ENCODE measurements around the gene RAPGEFL1. TPM values are rescaled to one million over a fixed set of nuclear protein-coding genes. Genes with fewer than 3 reads are reported as not detected.
"Not testable (repeated sequence)": the region's sequence is repeated elsewhere in the genome, so short reads cannot be mapped to it uniquely, and the experiment has no call there.

RAPGEFL1 gene
- total RNA-seq, 1 donor from 2014 or later = 8.7 TPM

DNA sequence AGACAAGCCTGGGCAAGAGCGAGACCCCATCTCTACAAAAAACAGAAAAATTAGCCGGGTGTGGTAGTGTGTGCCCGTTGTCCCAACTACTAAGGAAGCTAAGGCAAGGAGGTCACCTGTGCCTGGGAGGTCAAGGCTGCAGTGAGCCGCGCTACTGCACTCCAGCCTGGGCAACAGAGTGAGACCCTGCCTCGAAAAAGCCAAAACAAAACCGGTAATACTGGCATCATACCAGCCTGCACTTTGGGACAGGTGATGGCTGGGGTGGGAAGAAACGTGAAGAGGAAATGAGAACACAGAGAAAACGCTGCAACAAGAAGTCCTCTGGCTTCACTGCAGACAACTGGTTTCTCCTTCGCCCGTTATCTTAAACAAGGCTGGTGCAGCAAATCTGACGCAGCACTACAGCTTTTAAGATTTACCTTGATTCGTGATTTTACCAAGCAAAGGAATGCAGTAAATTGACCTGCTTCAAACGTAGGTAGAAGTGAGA is 37.7 kb upstream of the RAPGEFL1 start:
- H3K36me3 ChIP-seq = peaks cover 13 to 31% of the 10 kb centered on the region in 2 donors
- DNase-seq (ENCODE audit: low spot score in 2 of 2) = no peak
- H3K4me3 ChIP-seq = peak overlapping the region; percentile 82 to 97
- H3K27me3 ChIP-seq = no peaks in the 10 kb centered on the region
- no peaks in the 10 kb centered on the region for H3K9me3 ChIP-seq
- peaks cover 14 to 15% of the 10 kb centered on the region in 2 donors for H3K4me1 ChIP-seq
- peak overlapping the region; percentile 91 to 99 for H3K27ac ChIP-seq
- intact Hi-C loops (cut with DNase I) = loop anchor here (1.0 to 10.0 kb wide), 4 partner anchors 16 to 1885 kb away; partner anchors contain the start of gene NKIRAS2
- TF ChIP-seq, protein P1, sequence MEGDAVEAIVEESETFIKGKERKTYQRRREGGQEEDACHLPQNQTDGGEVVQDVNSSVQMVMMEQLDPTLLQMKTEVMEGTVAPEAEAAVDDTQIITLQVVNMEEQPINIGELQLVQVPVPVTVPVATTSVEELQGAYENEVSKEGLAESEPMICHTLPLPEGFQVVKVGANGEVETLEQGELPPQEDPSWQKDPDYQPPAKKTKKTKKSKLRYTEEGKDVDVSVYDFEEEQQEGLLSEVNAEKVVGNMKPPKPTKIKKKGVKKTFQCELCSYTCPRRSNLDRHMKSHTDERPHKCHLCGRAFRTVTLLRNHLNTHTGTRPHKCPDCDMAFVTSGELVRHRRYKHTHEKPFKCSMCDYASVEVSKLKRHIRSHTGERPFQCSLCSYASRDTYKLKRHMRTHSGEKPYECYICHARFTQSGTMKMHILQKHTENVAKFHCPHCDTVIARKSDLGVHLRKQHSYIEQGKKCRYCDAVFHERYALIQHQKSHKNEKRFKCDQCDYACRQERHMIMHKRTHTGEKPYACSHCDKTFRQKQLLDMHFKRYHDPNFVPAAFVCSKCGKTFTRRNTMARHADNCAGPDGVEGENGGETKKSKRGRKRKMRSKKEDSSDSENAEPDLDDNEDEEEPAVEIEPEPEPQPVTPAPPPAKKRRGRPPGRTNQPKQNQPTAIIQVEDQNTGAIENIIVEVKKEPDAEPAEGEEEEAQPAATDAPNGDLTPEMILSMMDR (IDR thresholded peaks at IDR 0.05) = no peak

DNA sequence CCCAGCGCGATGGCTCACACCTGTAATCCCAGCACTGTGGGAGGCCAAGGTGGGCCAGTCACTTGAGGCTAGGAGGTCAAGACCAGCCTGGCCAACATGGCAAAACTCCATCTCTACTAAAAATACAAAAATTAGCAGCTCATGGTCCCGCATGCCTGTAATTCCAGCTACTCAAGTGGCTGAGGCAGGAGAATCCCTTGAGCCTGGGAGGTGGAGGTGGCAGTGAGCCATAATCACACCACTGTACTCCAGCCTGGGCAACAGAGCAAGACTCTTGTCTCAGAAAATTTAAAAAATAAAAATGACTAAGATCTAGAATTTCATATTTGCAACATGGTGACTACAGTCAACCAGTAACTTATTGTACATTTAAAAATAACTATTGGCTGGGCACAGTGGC is 34.1 kb upstream of the RAPGEFL1 start:
- not testable (repeated sequence) for DNase-seq (ENCODE audit: low spot score in 2 of 2); H3K27ac ChIP-seq; H3K9me3 ChIP-seq; H3K27me3 ChIP-seq; H3K4me3 ChIP-seq
- Histone ChIP-seq H3K4me1 (peaks cover 15 to 19% of the 10 kb centered on the region in 2 donors), H3K36me3 (peaks cover 5 to 37% of the 10 kb centered on the region in 2 donors)
- intact Hi-C loops (cut with DNase I) = loop anchor here (10.0 kb wide), 1 partner anchor 1882 kb away; the partner anchor contains the start of gene NKIRAS2

DNA sequence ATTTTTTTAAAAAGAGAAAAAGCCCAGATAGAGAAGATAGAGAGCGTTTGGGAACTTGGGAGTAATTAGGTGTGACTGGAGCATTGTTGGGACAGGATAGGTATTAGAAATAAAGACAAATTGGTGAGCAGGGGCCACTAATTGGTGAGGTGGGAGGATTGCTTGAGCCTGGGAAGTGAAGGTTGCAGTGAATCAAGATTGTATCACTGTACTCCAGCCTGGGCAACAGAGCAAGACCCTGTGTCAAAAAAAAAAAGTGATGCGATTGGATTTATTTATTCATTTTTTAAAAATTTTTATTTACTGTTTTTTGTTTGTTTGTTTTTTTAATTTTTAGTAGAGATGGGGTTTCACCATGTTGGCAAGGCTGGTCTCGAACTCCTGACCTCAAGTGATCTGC is 31.8 kb upstream of the RAPGEFL1 start:
- Histone ChIP-seq H3K27me3 (no peaks in the 10 kb centered on the region), H3K4me1 (peaks cover 8 to 14% of the 10 kb centered on the region in 2 donors), H3K36me3 (peaks cover 12 to 57% of the 10 kb centered on the region in 2 donors), H3K4me3 (no peak overlapping the region), H3K27ac (no peak overlapping the region), H3K9me3 (no peaks in the 10 kb centered on the region)
- TF ChIP-seq, protein P1 (IDR thresholded peaks at IDR 0.05) = no peak
- intact Hi-C loops (cut with DNase I) = loop anchor here (10.0 kb wide), 1 partner anchor 1879 kb away; the partner anchor contains the start of gene NKIRAS2
- DNase-seq (ENCODE audit: low spot score in 2 of 2) = no peak

DNA sequence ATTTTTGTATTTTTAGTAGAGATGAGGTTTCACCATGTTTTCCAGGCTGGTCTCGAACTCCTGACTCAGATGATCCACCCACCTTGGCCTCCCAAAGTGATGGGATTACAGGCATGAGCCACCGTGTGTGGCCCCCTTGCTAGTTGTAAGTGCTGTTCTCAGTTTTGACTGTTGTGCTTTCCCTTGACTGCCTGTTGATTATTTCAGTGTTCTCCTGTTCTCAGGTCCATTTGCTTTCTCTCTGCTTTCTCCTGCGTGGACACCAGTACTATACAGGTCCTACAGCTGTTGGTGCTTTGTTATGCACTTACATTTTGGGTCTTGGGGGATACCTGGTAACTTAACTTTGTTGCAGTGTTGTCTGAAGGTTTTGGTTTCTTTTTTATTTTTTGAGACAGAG is 28.7 kb upstream of the RAPGEFL1 start:
- H3K4me1 ChIP-seq = peaks cover 0 to 5% of the 10 kb centered on the region in 2 donors
- H3K4me3 ChIP-seq = no peak overlapping the region
- peaks cover 19 to 58% of the 10 kb centered on the region in 2 donors for H3K36me3 ChIP-seq
- peak overlapping the region in 1 of 2 donors; percentile 15 for H3K27ac ChIP-seq
- H3K9me3 ChIP-seq = no peaks in the 10 kb centered on the region
- intact Hi-C loops (cut with DNase I) = loop anchor here (10.0 kb wide), 1 partner anchor 1876 kb away; the partner anchor contains the start of gene NKIRAS2
- H3K27me3 ChIP-seq = no peaks in the 10 kb centered on the region
- DNase-seq (ENCODE audit: low spot score in 2 of 2) = no peak
- TF ChIP-seq, protein P1 (IDR thresholded peaks at IDR 0.05) = no peak

DNA sequence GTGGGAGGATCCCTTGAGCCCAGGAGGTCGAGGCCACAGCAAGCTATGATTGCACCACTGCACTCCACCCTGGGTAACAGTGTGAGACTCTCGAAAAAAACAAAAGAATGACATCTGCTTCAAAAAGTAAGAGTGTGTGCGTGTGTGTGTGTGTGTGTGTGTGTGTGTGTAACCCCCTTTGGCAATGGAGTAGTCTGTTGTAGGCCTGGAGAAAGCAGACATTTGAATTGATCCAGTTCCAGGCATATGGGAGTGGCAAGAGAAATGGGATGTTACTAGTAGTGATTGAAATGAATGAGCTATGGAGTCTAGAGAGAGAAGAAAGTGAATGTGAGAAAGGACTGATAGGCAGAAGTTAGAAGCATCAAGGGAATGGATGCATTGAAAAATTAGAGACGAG is 27.0 kb upstream of the RAPGEFL1 start:
- H3K27me3 ChIP-seq = no peaks in the 10 kb centered on the region
- peaks cover 25 to 60% of the 10 kb centered on the region in 2 donors for H3K36me3 ChIP-seq
- no peak for DNase-seq (ENCODE audit: low spot score in 2 of 2)
- no peak overlapping the region for H3K27ac ChIP-seq
- H3K9me3 ChIP-seq = no peaks in the 10 kb centered on the region
- intact Hi-C loops (cut with DNase I) = no loop called here
- TF ChIP-seq, protein P1 (IDR thresholded peaks at IDR 0.05) = no peak
- H3K4me3 ChIP-seq = no peak overlapping the region
- peaks cover 0 to 5% of the 10 kb centered on the region in 2 donors for H3K4me1 ChIP-seq

DNA sequence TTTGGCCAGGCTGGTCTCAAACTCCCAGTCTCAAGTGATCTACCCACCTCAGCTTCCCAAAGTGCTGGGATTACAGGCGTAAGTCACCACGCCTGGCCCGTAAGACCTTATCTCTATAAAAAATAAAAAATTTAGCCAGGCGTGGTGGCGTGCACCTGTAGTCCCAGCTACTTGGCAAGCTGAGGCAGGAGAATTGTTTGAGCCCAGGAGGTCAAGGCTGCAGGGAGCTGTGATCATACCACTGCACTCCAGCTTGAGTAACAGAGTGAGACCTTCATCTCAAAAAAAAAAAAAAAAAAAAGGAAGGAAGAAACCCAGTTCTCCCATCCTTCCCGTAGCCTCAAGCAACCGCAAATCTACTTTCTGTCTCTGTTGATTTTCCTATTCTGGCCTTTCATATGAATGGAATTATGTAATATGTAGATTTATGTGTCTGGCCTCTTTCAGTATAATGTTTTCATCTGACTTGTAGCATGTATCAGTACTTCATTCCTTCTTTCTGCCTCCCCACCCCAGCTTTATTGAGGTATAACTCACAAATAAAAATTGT is 25.8 kb upstream of the RAPGEFL1 start:
- TF ChIP-seq, protein P1 (IDR thresholded peaks at IDR 0.05) = no peak
- Histone ChIP-seq H3K9me3 (no peaks in the 10 kb centered on the region), H3K36me3 (peaks cover 24 to 48% of the 10 kb centered on the region in 2 donors), H3K4me1 (peaks cover 0 to under 1% of the 10 kb centered on the region in 2 donors), H3K4me3 (no peak overlapping the region), H3K27me3 (no peaks in the 10 kb centered on the region), H3K27ac (no peak overlapping the region)
- intact Hi-C loops (cut with DNase I) = no loop called here
- no peak for DNase-seq (ENCODE audit: low spot score in 2 of 2)

Measured in ascending aorta (tissue), 2 donors.